Esophagus muscularis mucosa (tissue), 4 donors: ENCODE measurements around the gene ZNF804B. TPM values are rescaled to one million over a fixed set of nuclear protein-coding genes. Genes with fewer than 3 reads are reported as not detected.

Source experiments
- DNase-seq: peaks from one replicate; pipeline ENCODE4 v3.0.0-alpha.2; 2017; ENCODE audit errors: extremely low spot score
- H3K27ac ChIP-seq, 4 donors: fragments of 200-600 bp; sonication (generic); replicated peaks in 1 of 4; 1 replicate in 3 of 4; 2 replicates in 1 of 4; pipeline ENCODE4 v1.5.1; 2016 to 2019; ENCODE audit warnings: mild to moderate bottlenecking in 1 of 4
- H3K27me3 ChIP-seq, 4 donors: fragments of 200-600 bp; sonication (generic); one replicate each; pipeline versions ENCODE4 v1.5.1 to v1.6.0; 2016 to 2019
- H3K36me3 ChIP-seq, 4 donors: fragments of 200-600 bp; sonication (generic); one replicate each; pipeline ENCODE4 v1.5.1; 2016 to 2019
- H3K4me1 ChIP-seq, 4 donors: fragments of 200-600 bp; sonication (generic); one replicate each; pipeline ENCODE4 v1.5.1; 2016 to 2019
- H3K4me3 ChIP-seq, 4 donors: fragments of 200-600 bp; sonication (generic); 1 replicate in 2 of 4; 2 replicates in 2 of 4; pipeline ENCODE4 v1.5.1; 2016 to 2019; ENCODE audit warnings: mild to moderate bottlenecking in 4 of 4, moderate library complexity in 1 of 4
- H3K9me3 ChIP-seq, 4 donors: fragments of 200-600 bp; sonication (generic); 1 replicate in 3 of 4; 2 replicates in 1 of 4; pipeline ENCODE4 v1.5.1; 2016 to 2019
- EP300 ChIP-seq: sonication (generic); formaldehyde crosslinking; IDR thresholded peaks from one replicate; pipeline ENCODE4 v1.6.1; 2017; ENCODE audit warnings: antibody characterized with exemption
- POLR2A ChIP-seq: fragments of 450-650 bp; IDR thresholded peaks from one replicate; pipeline ENCODE4 v1.6.1; 2017; ENCODE audit warnings: antibody characterized with exemption, moderate library complexity, mild to moderate bottlenecking, low read depth
- POLR2AphosphoS5 ChIP-seq, 2 donors: sonication (generic); formaldehyde crosslinking; IDR thresholded peaks; one replicate each; pipeline ENCODE4 v1.6.1; 2017; ENCODE audit warnings: antibody characterized with exemption in 2 of 2
- whole genome bisulfite sequencing: methylation state at CpG from one replicate; pipeline ENCODE4 v1.1.5; 2018; 5-methylcytosine and 5-hydroxymethylcytosine counted together
- intact Hi-C: fragments of 100-400 bp; cut with DNase I; formaldehyde crosslinking; loops from one replicate; pipeline ENCODE4 v1.15.1; 2023
- total RNA-seq, 4 donors: library from RNA; depleted of rRNA; stranded (reverse); fragments of >200 nt; gene quantifications; one replicate each; pipeline versions ENCODE4 v1.1.0 to v1.2.1, GENCODE V29; 2016
- TF ChIP-seq, protein P1 (sequence below), 3 experiments: fragments of 200-600 bp in 2 of 3; fragments of 450-650 bp in 1 of 3; sonication (generic) in 2 of 3; IDR thresholded peaks; one replicate each; pipeline ENCODE4 v1.5.1; 2017 to 2019; ENCODE audit warnings: antibody characterized with exemption in 3 of 3, mild to moderate bottlenecking in 2 of 3, moderate library complexity in 1 of 3

ZNF804B gene
- total RNA-seq, 4 donors from 2014 or later: not detected

GRCh38 chr7:88867158-88867557, 107.7 kb downstream of the ZNF804B start:
- H3K4me1 ChIP-seq: no peaks in the 10 kb centered on the region

GRCh38 chr7:88868456-88868855, 109.0 kb downstream of the ZNF804B start:
- 74% methylated on average over 1 of the region's 1 CpG for WGBS
- TF ChIP-seq POLR2AphosphoS5 (IDR thresholded peaks at IDR 0.05) (no peak), POLR2A (no peak), EP300 (no peak)
- TF ChIP-seq, protein P1, sequence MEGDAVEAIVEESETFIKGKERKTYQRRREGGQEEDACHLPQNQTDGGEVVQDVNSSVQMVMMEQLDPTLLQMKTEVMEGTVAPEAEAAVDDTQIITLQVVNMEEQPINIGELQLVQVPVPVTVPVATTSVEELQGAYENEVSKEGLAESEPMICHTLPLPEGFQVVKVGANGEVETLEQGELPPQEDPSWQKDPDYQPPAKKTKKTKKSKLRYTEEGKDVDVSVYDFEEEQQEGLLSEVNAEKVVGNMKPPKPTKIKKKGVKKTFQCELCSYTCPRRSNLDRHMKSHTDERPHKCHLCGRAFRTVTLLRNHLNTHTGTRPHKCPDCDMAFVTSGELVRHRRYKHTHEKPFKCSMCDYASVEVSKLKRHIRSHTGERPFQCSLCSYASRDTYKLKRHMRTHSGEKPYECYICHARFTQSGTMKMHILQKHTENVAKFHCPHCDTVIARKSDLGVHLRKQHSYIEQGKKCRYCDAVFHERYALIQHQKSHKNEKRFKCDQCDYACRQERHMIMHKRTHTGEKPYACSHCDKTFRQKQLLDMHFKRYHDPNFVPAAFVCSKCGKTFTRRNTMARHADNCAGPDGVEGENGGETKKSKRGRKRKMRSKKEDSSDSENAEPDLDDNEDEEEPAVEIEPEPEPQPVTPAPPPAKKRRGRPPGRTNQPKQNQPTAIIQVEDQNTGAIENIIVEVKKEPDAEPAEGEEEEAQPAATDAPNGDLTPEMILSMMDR (IDR thresholded peaks at IDR 0.05): no peak
- intact Hi-C loops: no loop called here

More at GRCh38 chr7:88867158-88867557, 107.7 kb downstream of the ZNF804B start:
- no peaks in the 10 kb centered on the region for H3K27me3 ChIP-seq
- no peak overlapping the region for H3K4me3 ChIP-seq
- TF ChIP-seq POLR2AphosphoS5 (IDR thresholded peaks at IDR 0.05) (no peak), POLR2A (no peak), EP300 (no peak)
- TF ChIP-seq, protein P1 (IDR thresholded peaks at IDR 0.05): no peak
- DNase-seq: no peak
- H3K27ac ChIP-seq: no peak overlapping the region
- intact Hi-C loops: no loop called here
- WGBS: 83% methylated on average over 2 of the region's 2 CpGs
- H3K9me3 ChIP-seq: no peaks in the 10 kb centered on the region
- H3K36me3 ChIP-seq: no peaks in the 10 kb centered on the region

GRCh38 chr7:88881136-88881535, 121.6 kb downstream of the ZNF804B start:
- H3K27ac ChIP-seq: no peak overlapping the region
- no peaks in the 10 kb centered on the region for H3K27me3 ChIP-seq
- no peaks in the 10 kb centered on the region for H3K4me1 ChIP-seq
- no peaks in the 10 kb centered on the region for H3K36me3 ChIP-seq
- no peak for DNase-seq
- intact Hi-C loops: no loop called here
- H3K9me3 ChIP-seq: no peaks in the 10 kb centered on the region
- H3K4me3 ChIP-seq: no peak overlapping the region
- TF ChIP-seq POLR2AphosphoS5 (IDR thresholded peaks at IDR 0.05) (no peak), POLR2A (no peak)

More at GRCh38 chr7:88868456-88868855, 109.0 kb downstream of the ZNF804B start:
- no peak overlapping the region for H3K27ac ChIP-seq
- H3K27me3 ChIP-seq: no peaks in the 10 kb centered on the region
- no peaks in the 10 kb centered on the region for H3K4me1 ChIP-seq
- no peak for DNase-seq
- H3K4me3 ChIP-seq: no peak overlapping the region
- no peaks in the 10 kb centered on the region for H3K36me3 ChIP-seq
- no peaks in the 10 kb centered on the region for H3K9me3 ChIP-seq

- intact Hi-C loops: no loop called here
- no peak for DNase-seq
- 64% methylated on average over 2 of the region's 2 CpGs for WGBS
- H3K27ac ChIP-seq: no peak overlapping the region
- H3K9me3 ChIP-seq: no peaks in the 10 kb centered on the region
- no peak overlapping the region for H3K4me3 ChIP-seq
- TF ChIP-seq POLR2A (no peak), EP300 (no peak), POLR2AphosphoS5 (IDR thresholded peaks at IDR 0.05) (no peak)
- TF ChIP-seq, protein P1 (IDR thresholded peaks at IDR 0.05): no peak
- H3K36me3 ChIP-seq: no peaks in the 10 kb centered on the region
- H3K27me3 ChIP-seq: no peaks in the 10 kb centered on the region
- H3K4me1 ChIP-seq: no peaks in the 10 kb centered on the region
These were observed 125.6 kb downstream of the ZNF804B start for GRCh38 chr7:88885131-88885530.

GRCh38 chr7:88888684-88889083, 129.2 kb downstream of the ZNF804B start:
- Histone ChIP-seq H3K36me3 (no peaks in the 10 kb centered on the region), H3K4me1 (no peaks in the 10 kb centered on the region), H3K27me3 (no peaks in the 10 kb centered on the region), H3K4me3 (no peak overlapping the region), H3K9me3 (no peaks in the 10 kb centered on the region), H3K27ac (no peak overlapping the region)
- 72% methylated on average over 3 of the region's 3 CpGs for WGBS
- DNase-seq: no peak
- TF ChIP-seq POLR2AphosphoS5 (IDR thresholded peaks at IDR 0.05) (no peak), POLR2A (no peak), EP300 (no peak)
- TF ChIP-seq, protein P1 (IDR thresholded peaks at IDR 0.05): no peak
- intact Hi-C loops: no loop called here
